Measurements from ENCODE around the gene LUZP4.
"Not testable (repeated sequence)": the region's sequence is repeated elsewhere in the genome, so short reads cannot be mapped to it uniquely, and the experiment has no call there.

Gene LUZP4

GRCh38 chrX:115337491-115338144 is 48.1 kb downstream of the LUZP4 start:
- DNase-seq, result no peak

DNA sequence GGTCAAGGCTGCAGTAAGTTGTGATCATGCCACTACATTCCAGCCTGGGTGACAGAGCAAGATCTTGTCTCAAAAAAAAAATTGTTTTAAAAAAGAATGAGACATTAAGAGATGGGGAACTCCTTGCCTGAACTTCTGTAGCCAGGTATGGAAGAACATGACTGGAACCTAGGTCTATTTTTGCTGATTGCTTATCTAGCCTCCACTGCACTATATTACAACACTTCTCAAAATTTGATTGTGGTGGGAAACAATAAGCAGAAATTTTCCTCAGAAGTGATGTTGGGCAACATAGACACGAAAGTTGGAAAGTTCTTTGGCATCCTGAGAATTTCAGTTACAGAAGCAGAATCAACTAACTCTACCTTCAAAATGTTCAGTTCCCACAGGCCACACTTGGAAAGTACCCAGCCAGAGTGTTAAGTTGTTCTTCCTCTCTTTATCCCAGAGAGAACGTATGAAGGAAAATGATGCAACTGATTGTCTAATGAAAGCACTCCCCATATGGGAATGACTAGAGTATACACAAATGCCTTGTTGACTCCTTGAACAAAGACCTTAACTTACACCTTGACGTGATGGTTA is 50.0 kb downstream of the LUZP4 start:
- DNase-seq, result no peak

GRCh38 chrX:115341421-115341820 is 51.9 kb downstream of the LUZP4 start:
- DNase-seq, result no peak

DNA sequence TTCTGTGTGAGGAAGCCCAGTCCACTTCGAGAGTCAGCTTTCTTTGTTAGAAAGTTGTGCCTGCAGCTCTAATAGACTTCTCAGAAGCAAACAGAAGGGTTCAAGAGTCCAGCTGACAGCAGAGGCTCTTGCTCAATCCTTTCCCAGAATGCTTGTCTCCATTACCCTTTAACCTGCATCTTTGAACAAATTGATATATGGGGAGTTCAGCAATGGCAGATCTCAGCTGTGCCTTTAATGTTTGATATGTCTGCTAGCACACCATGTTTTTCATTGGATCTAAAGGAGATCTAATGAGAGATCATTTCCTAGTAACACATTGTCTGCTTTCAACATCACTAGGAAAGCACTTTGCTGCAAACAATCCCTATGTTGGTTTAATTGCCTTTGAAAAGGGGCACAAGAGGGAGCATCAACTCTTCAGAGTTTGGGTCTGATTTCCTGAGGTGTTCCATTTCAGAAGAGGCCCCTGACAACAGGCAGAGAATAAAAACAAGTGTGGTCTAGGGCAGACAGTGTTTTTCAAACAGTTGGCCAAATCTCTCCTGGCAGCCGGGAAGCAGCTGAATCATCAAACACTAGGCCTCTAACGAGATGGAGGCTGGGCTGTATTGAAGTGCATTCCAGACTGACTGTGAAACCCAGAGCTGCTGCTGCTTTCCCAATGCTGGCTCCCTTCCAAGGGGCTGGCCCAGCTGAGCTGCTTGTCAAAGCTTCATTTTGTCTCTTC is 55.5 kb downstream of the LUZP4 start:
- no peak for DNase-seq

GRCh38 chrX:115345615-115346014 is 56.1 kb downstream of the LUZP4 start:
- no peak for DNase-seq

DNA sequence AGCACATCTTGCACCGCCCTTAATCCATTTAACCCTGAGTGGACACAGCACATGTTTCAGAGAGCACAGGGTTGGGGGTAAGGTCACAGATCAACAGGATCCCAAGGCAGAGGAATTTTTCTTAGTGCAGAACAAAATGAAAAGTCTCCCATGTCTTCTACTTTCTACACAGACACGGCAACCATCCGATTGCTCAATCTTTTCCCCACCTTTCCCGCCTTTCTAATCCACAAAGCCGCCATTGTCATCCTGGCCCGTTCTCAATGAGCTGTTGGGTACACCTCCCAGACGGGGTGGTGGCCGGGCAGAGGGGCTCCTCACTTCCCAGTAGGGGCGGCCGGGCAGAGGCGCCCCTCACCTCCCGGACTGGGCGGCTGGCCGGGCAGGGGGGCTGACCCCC is 57.2 kb downstream of the LUZP4 start:
- not testable (repeated sequence) for DNase-seq

DNA sequence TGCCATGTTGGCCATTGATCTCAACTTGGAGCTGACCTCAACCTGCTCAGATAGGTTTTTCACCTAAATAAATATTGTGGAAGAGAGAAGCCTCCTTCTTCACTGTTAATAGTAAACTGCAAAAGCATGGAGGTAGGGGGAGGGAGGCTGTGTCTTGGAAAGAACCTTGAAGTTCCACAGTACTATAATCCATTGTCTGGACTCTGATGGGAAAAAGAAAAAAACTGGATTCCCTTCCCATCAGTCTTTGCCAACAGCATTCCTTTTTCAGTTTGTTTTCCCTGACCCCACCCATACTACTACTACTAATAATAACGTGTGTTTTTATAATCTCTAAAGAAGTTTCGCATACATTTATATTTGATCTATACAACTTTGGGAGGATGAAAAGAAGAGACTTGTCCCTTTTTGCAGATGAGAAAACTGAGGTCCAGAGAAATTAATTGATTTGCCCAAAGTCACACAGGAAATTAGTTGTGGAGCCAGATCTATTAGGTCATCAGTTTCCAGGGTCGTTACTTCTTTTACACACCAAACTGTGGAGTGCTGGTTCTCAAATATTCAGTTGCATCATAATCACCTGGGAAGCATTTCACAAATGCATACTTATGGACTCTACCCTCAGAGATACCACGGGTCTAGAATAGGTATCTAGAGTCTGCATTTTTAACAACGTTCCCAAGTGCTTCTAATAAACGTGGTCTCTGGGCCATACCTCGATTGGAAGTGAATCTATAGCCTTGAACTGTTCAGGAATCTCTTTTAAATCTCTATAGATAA is 59.1 kb downstream of the LUZP4 start:
- no peak for DNase-seq

DNA sequence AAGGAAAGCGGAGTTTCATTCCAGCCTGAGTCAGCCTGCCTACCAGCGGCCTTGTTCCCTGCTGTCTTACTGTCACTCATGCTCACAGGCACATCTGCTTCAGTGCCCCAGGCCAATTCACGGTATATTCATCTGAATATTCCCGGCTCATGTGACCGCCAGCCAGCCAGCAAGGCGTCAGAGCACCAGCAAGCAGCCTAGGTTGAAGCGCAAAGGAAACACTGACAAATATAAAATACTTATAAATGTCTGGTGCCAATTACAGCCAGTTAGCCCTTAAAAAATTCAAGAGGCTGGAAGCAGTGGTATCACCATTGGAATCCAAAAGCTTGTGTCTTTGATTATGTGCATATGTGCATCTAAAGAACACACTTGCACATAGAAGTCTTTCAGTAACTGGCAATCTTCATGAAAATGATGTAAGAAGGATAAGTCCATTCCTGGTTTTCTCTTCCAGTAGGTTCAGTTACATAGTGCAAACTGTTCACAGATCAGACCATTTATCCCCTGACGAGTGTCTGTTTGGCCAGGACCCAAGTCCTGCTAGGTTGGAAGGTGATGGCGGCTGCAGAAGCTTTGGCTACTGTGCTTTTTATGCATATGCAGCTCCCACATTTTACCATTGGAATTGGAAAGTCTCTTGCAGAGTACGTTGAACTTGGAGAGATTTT is 61.3 kb downstream of the LUZP4 start:
- no peak for DNase-seq

- DNase-seq, result no peak
These were observed 66.9 kb downstream of the LUZP4 start for GRCh38 chrX:115356369-115356768.

Data from AML-193 (cell line).